NT2/D1 (cell line): ENCODE measurements around the gene HOXB3.
"Not testable (repeated sequence)": the region's sequence is repeated elsewhere in the genome, so short reads cannot be mapped to it uniquely, and the experiment has no call there.

ENCODE experiments used
- DNase-seq: peaks from one replicate; pipeline ENCODE4 v3.0.0-alpha.2; 2011; ENCODE audit warnings: low read depth, low spot score
- H3K27me3 ChIP-seq: 2 replicates; pipeline ENCODE4 v1.6.0; 2011; ENCODE audit warnings: mild to moderate bottlenecking; ENCODE audit not compliant: insufficient read length, insufficient read depth
- H3K36me3 ChIP-seq: 2 replicates; pipeline ENCODE4 v1.6.1; 2011; ENCODE audit warnings: mild to moderate bottlenecking, low read length, mixed read lengths; ENCODE audit not compliant: insufficient read depth, insufficient read length
- H3K4me1 ChIP-seq: 2 replicates; pipeline ENCODE4 v1.5.1; 2011; ENCODE audit not compliant: insufficient read depth, insufficient read length
- H3K4me3 ChIP-seq: 2 replicates; pipeline ENCODE4 v1.5.1; 2011; ENCODE audit warnings: low read depth; ENCODE audit not compliant: insufficient read length
- H3K9ac ChIP-seq: 2 replicates; pipeline ENCODE4 v1.6.0; 2011; ENCODE audit warnings: low read depth; ENCODE audit not compliant: insufficient read length
- H3K9me3 ChIP-seq: 2 replicates; pipeline ENCODE4 v1.5.1; 2011; ENCODE audit warnings: mild to moderate bottlenecking, low read length; ENCODE audit not compliant: insufficient read depth
- SUZ12 ChIP-seq: IDR thresholded peaks from 2 replicates; pipeline ENCODE4 v1.6.1; 2011; ENCODE audit not compliant: insufficient read length, insufficient read depth; ENCODE audit errors: extremely low read depth
- YY1 ChIP-seq: IDR thresholded peaks from 2 replicates; pipeline ENCODE4 v1.6.1; 2011; ENCODE audit not compliant: insufficient read length, insufficient read depth
- ZNF274 ChIP-seq: IDR thresholded peaks from 2 replicates; pipeline ENCODE4 v1.6.1; 2011; ENCODE audit warnings: mild to moderate bottlenecking, low read depth, low read length

Gene HOXB3

GRCh38 chr17:48514477-48514876 is 75.6 kb downstream of the HOXB3 start:
- Histone ChIP-seq H3K27me3 (peaks cover 2% of the 10 kb centered on the region), H3K36me3 (no peaks in the 10 kb centered on the region), H3K4me1 (peaks cover 3% of the 10 kb centered on the region), H3K9me3 (no peaks in the 10 kb centered on the region), H3K9ac (no peak overlapping the region), H3K4me3 (no peak overlapping the region)
- no peak for TF ChIP-seq ZNF274
- TF ChIP-seq SUZ12 = no peak
- no peak for TF ChIP-seq YY1
- DNase-seq = no peak

GRCh38 chr17:48513666-48514455 is 76.2 kb downstream of the HOXB3 start:
- peaks cover 2% of the 10 kb centered on the region for H3K4me1 ChIP-seq
- DNase-seq = no peak
- H3K27me3 ChIP-seq = no peaks in the 10 kb centered on the region
- H3K4me3 ChIP-seq = no peak overlapping the region
- no peaks in the 10 kb centered on the region for H3K36me3 ChIP-seq
- H3K9me3 ChIP-seq = no peaks in the 10 kb centered on the region
- H3K9ac ChIP-seq = no peak overlapping the region
- TF ChIP-seq ZNF274 = no peak
- TF ChIP-seq YY1 = no peak
- TF ChIP-seq SUZ12 = no peak

GRCh38 chr17:48513097-48513496 is 76.9 kb downstream of the HOXB3 start:
- Histone ChIP-seq H3K4me1 (peaks cover 2% of the 10 kb centered on the region), H3K36me3 (no peaks in the 10 kb centered on the region), H3K9me3 (no peaks in the 10 kb centered on the region), H3K9ac (no peak overlapping the region), H3K27me3 (no peaks in the 10 kb centered on the region), H3K4me3 (no peak overlapping the region)
- DNase-seq = no peak
- TF ChIP-seq ZNF274 (no peak), YY1 (no peak), SUZ12 (no peak)

- H3K36me3 ChIP-seq = no peaks in the 10 kb centered on the region
- H3K4me3 ChIP-seq = no peak overlapping the region
- H3K9me3 ChIP-seq = no peaks in the 10 kb centered on the region
- no peak for DNase-seq
- H3K4me1 ChIP-seq = peaks cover 5% of the 10 kb centered on the region
- no peak for TF ChIP-seq YY1
- TF ChIP-seq ZNF274 = no peak
- TF ChIP-seq SUZ12 = no peak
- peaks cover 2% of the 10 kb centered on the region for H3K27me3 ChIP-seq
- H3K9ac ChIP-seq = no peak overlapping the region
These were observed 79.1 kb downstream of the HOXB3 start for GRCh38 chr17:48510761-48511604.

GRCh38 chr17:48510381-48510760 is 79.7 kb downstream of the HOXB3 start:
- TF ChIP-seq YY1 (no peak), SUZ12 (no peak), ZNF274 (no peak)
- no peak for DNase-seq
- no peaks in the 10 kb centered on the region for H3K9me3 ChIP-seq
- H3K4me3 ChIP-seq = no peak overlapping the region
- peaks cover 5% of the 10 kb centered on the region for H3K4me1 ChIP-seq
- no peak overlapping the region for H3K9ac ChIP-seq
- no peaks in the 10 kb centered on the region for H3K36me3 ChIP-seq
- peaks cover 2% of the 10 kb centered on the region for H3K27me3 ChIP-seq

GRCh38 chr17:48509708-48510107 is 80.3 kb downstream of the HOXB3 start:
- DNase-seq, H3K9ac ChIP-seq, H3K36me3 ChIP-seq, H3K27me3 ChIP-seq, H3K9me3 ChIP-seq, H3K4me1 ChIP-seq, H3K4me3 ChIP-seq: not testable (repeated sequence)

GRCh38 chr17:48506246-48506645 is 83.8 kb downstream of the HOXB3 start:
- no peaks in the 10 kb centered on the region for H3K9me3 ChIP-seq
- H3K36me3 ChIP-seq = no peaks in the 10 kb centered on the region
- H3K4me3 ChIP-seq = no peak overlapping the region
- H3K9ac ChIP-seq = no peak overlapping the region
- no peak for TF ChIP-seq ZNF274
- TF ChIP-seq SUZ12 = no peak
- no peak for TF ChIP-seq YY1
- peaks cover 26% of the 10 kb centered on the region for H3K27me3 ChIP-seq
- H3K4me1 ChIP-seq = peaks cover 10% of the 10 kb centered on the region
- DNase-seq = no peak
